ENCODE measurements around the gene BCR.

BCR gene

GRCh38 chr22:23175817-23176644 lies 4.3 kb upstream of the BCR start:
- in situ Hi-C loops (cut with HindIII; ENCODE audit: low sequenced_read_pairs) = no loop called here

- in situ Hi-C loops (cut with HindIII; ENCODE audit: low sequenced_read_pairs) = no loop called here
Observed at GRCh38 chr22:23176645-23177027, 3.7 kb upstream of the BCR start.

GRCh38 chr22:23177197-23177596 lies 3.1 kb upstream of the BCR start:
- in situ Hi-C loops (cut with HindIII; ENCODE audit: low sequenced_read_pairs) = no loop called here

DNA sequence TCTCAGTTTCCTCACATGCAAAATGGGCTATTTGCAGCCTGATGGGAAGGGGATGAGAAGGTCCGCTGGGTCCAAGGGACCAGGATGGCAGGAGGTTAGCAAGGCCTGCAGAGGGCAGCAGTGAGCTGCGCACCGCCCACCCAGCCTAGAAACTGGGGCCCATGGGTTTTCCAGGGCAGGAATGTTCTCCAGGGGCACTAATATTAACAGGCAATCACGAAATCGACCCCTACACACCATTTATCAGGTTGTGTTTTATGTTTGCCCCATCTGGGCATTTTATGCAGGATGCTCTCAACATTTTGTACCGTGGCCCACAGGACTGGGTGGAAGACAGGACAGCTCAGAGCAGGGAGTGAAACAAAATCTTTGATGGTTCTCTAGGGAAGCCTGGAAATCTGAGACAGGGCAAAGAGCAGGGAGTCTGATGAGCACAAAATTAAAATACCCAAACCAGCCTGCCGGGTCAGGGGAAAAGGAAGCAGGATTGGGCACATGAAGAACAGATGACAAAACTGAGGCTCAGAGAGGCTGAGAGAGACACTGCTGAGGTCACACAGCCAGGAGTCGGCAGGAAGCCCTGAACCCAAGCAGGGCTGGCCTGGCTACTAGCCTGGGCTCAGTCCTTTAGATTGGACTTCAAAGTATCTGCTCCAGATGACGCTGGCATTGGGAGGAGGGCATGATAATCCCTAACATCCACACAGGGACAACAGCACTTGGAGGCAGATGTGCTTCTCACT lies 1.6 kb upstream of the BCR start:
- in situ Hi-C loops (cut with HindIII; ENCODE audit: low sequenced_read_pairs) = no loop called here

- in situ Hi-C loops (cut with HindIII; ENCODE audit: low sequenced_read_pairs) = no loop called here
Observed at GRCh38 chr22:23179381-23180299, 669 bp upstream of the BCR start.

DNA sequence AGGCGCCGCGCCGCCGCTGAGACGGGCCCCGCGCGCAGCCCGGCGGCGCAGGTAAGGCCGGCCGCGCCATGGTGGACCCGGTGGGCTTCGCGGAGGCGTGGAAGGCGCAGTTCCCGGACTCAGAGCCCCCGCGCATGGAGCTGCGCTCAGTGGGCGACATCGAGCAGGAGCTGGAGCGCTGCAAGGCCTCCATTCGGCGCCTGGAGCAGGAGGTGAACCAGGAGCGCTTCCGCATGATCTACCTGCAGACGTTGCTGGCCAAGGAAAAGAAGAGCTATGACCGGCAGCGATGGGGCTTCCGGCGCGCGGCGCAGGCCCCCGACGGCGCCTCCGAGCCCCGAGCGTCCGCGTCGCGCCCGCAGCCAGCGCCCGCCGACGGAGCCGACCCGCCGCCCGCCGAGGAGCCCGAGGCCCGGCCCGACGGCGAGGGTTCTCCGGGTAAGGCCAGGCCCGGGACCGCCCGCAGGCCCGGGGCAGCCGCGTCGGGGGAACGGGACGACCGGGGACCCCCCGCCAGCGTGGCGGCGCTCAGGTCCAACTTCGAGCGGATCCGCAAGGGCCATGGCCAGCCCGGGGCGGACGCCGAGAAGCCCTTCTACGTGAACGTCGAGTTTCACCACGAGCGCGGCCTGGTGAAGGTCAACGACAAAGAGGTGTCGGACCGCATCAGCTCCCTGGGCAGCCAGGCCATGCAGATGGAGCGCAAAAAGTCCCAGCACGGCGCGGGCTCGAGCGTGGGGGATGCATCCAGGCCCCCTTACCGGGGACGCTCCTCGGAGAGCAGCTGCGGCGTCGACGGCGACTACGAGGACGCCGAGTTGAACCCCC lies 798 bp downstream of the BCR start:
- in situ Hi-C loops (cut with HindIII; ENCODE audit: low sequenced_read_pairs) = no loop called here

DNA sequence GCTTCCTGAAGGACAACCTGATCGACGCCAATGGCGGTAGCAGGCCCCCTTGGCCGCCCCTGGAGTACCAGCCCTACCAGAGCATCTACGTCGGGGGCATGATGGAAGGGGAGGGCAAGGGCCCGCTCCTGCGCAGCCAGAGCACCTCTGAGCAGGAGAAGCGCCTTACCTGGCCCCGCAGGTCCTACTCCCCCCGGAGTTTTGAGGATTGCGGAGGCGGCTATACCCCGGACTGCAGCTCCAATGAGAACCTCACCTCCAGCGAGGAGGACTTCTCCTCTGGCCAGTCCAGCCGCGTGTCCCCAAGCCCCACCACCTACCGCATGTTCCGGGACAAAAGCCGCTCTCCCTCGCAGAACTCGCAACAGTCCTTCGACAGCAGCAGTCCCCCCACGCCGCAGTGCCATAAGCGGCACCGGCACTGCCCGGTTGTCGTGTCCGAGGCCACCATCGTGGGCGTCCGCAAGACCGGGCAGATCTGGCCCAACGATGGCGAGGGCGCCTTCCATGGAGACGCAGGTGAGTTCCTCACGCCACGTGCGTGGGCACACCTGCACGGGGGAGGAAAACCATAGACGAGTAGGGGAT lies 1.5 kb downstream of the BCR start:
- in situ Hi-C loops (cut with HindIII; ENCODE audit: low sequenced_read_pairs) = no loop called here

- in situ Hi-C loops (cut with HindIII; ENCODE audit: low sequenced_read_pairs) = no loop called here
Observed at GRCh38 chr22:23182309-23183060, 2.2 kb downstream of the BCR start.

DNA sequence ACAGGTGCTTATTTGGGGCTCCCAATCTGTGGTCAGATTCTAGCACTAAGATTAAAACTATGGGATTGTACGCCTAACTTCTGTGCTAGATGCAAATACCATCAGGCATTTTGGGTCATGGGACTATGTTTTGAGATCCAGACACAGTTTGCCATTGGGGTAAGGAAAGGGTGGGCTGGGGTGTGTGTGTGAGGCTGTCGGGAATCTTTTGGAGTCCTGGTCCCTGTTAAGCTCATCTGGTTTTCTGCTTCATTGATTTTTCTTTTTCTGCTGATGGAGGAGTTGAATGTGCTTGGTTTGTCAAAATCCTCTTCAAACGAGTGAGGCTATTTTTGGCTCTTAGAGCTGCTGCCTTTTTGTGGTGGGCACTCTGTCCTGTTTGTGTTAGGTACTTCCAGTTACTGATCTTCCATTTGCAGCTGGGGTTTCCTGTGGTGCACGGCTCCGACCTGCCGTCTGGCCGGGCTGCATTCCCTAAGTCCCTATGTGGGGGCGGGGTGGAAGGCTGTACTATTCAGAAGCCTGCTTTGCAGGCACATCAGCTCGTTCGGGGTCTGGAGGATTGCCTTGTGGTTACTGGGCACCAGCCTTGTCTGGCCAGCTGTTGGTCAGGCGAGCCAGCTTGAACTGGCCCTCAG lies 2.9 kb downstream of the BCR start:
- in situ Hi-C loops (cut with HindIII; ENCODE audit: low sequenced_read_pairs) = no loop called here

DNA sequence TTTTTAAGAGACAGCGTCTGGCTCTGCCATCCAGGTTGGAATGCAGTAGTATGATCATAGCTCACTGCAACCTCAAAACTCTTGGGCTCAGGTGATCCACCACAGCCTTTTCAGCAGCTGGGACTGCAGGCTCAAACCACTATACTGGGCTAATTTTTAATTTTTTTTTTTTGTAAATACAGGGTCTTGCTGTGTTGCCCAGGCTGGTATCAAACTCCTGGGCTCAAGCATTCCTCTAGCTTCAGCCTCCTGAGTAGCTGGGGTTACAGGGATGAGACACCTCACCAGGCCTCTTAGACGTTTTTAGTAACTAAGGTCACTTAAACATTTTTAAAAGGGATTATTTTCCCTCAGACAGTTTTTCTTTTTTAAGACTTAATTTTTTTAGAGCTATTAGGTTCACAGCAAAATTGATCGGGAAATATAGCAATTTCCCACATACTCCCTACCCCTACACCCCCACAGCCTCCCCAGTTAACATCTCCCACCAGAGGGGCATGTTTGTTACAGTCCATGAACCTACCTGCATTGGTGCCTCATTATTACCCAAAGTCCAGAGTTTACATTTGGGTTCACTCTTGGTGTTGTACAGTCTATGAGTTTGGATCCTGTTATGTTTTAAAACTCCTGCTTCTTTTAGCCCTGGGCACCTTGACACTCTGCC lies 3.9 kb downstream of the BCR start:
- in situ Hi-C loops (cut with HindIII; ENCODE audit: low sequenced_read_pairs) = no loop called here

GRCh38 chr22:23184764-23185113 lies 4.4 kb downstream of the BCR start:
- in situ Hi-C loops (cut with HindIII; ENCODE audit: low sequenced_read_pairs) = no loop called here

- in situ Hi-C loops (cut with HindIII; ENCODE audit: low sequenced_read_pairs) = no loop called here
Observed at GRCh38 chr22:23187211-23187610, 6.9 kb downstream of the BCR start.

- in situ Hi-C loops (cut with HindIII; ENCODE audit: low sequenced_read_pairs) = no loop called here
Observed at GRCh38 chr22:23187871-23188700, 7.8 kb downstream of the BCR start.

- in situ Hi-C loops (cut with HindIII; ENCODE audit: low sequenced_read_pairs) = no loop called here
Observed at GRCh38 chr22:23190526-23190925, 10.2 kb downstream of the BCR start.

DNA sequence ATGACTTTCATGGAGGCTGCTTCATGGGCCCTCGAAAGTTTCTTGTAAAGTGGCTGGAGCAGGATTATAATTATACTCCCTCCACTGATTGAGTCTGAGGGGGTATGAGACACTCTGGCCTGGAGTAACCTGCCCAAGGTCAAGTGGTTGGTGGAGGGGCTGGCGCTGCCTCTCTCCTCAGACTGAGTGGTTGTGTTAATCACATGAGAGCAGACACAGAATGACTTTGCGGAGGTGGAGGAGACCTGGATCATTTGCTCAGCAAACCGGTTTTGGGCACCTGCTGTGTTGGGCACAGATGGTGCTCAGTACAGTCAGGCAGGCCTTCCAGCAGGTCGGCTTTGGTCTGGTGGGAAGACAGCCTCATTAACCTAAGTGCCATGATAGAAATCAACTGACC lies 11.8 kb downstream of the BCR start:
- in situ Hi-C loops (cut with HindIII; ENCODE audit: low sequenced_read_pairs) = no loop called here

GRCh38 chr22:23192558-23192957 lies 12.2 kb downstream of the BCR start:
- in situ Hi-C loops (cut with HindIII; ENCODE audit: low sequenced_read_pairs) = no loop called here

- in situ Hi-C loops (cut with HindIII; ENCODE audit: low sequenced_read_pairs) = no loop called here
Observed at GRCh38 chr22:23193196-23193827, 13.0 kb downstream of the BCR start.
